ENCODE measurements around the gene SH3BP5L. TPM values are rescaled to one million over a fixed set of nuclear protein-coding genes. Genes with fewer than 3 reads are reported as not detected.

The SH3BP5L gene
- total and polyA plus RNA-seq, 2 of the 13 experiments (the other 11 are each of a cell fraction or from before 2014, with no cell fraction given): 10.3 to 14.9 TPM

GRCh38 chr1:248838357-248839167, 12.8 kb upstream of the SH3BP5L start (continued):
- TF ChIP-seq RXRB (CRISPR knock-in tag; IDR thresholded peaks at IDR 0.05; ENCODE audit: borderline replicate concordance): peak; percentile 44
- no peak for TF ChIP-seq ZNF782 (CRISPR knock-in tag; IDR thresholded peaks at IDR 0.05; ENCODE audit: borderline replicate concordance)
- no peak; the same call in 1 of the 2 replicates for TF ChIP-seq ZBTB39 (CRISPR knock-in tag; IDR thresholded peaks at IDR 0.05)
- peak; percentile 62 for TF ChIP-seq JARID2 (CRISPR knock-in tag; IDR thresholded peaks at IDR 0.05; ENCODE audit: insufficient replicate concordance)
- no peak for TF ChIP-seq CREB3 (CRISPR knock-in tag; IDR thresholded peaks at IDR 0.05)
- no peak for TF ChIP-seq BRCA1 (CRISPR knock-in tag; IDR thresholded peaks at IDR 0.05)
- peak; percentile 52 for TF ChIP-seq DR1 (CRISPR knock-in tag; IDR thresholded peaks at IDR 0.05)
- TF ChIP-seq ZNF367 (CRISPR knock-in tag; IDR thresholded peaks at IDR 0.05; ENCODE audit: borderline replicate concordance): 0 out of 2 replicates have a peak, but pooled peaks have one; percentile 53
- peak; percentile 68 for TF ChIP-seq REPIN1 (CRISPR knock-in tag; IDR thresholded peaks at IDR 0.05; ENCODE audit: borderline replicate concordance, low read depth)
- no peak; the same call in 1 of the 2 replicates for TF ChIP-seq STAT6 (CRISPR knock-in tag; IDR thresholded peaks at IDR 0.05; ENCODE audit: borderline replicate concordance)
- TF ChIP-seq FOXK2 (IDR thresholded peaks at IDR 0.05): no peak
- 0 out of 2 replicates have a peak, but pooled peaks have one; percentile 39 for TF ChIP-seq NFKB2 (CRISPR knock-in tag; IDR thresholded peaks at IDR 0.05; ENCODE audit: borderline replicate concordance)
- TF ChIP-seq PATZ1 (CRISPR knock-in tag; IDR thresholded peaks at IDR 0.05): 0 out of 2 replicates have a peak, but pooled peaks have one; percentile 39
- TF ChIP-seq HNRNPH1 (optimal IDR thresholded peaks at IDR 0.05; ENCODE audit: low read depth, low read length): no peak
- no peak for TF ChIP-seq MIXL1 (CRISPR knock-in tag; IDR thresholded peaks at IDR 0.05)
- no peak for TF ChIP-seq ZBTB21 (CRISPR knock-in tag; IDR thresholded peaks at IDR 0.05)
- peak; percentile 80 for TF ChIP-seq MEF2D (CRISPR knock-in tag; IDR thresholded peaks at IDR 0.05)
- no peak for TF ChIP-seq HOMEZ (CRISPR knock-in tag; IDR thresholded peaks at IDR 0.05; ENCODE audit: low read depth)
- 0 out of 2 replicates have a peak, but pooled peaks have one; percentile 47 for TF ChIP-seq ELF4 (CRISPR knock-in tag; IDR thresholded peaks at IDR 0.05; ENCODE audit: borderline replicate concordance)
- peak; percentile 57; the same call in 1 of the 2 replicates for TF ChIP-seq CAMTA2 (CRISPR knock-in tag; IDR thresholded peaks at IDR 0.05; ENCODE audit: borderline replicate concordance)
